ENCODE measurements around the gene SPTBN1. TPM values are rescaled to one million over a fixed set of nuclear protein-coding genes. Genes with fewer than 3 reads are reported as not detected.

The SPTBN1 gene
- total and polyA plus RNA-seq, 2 experiments from 2014 or later, result 57.7 to 187 TPM

- H3K79me2 ChIP-seq (ENCODE audit: insufficient read depth), result peaks cover 62% of the 10 kb centered on the region
- peaks cover 49% of the 10 kb centered on the region for H3K4me1 ChIP-seq (ENCODE audit: insufficient read depth)
- H2AFZ ChIP-seq, result no peak overlapping the region
- H3K9ac ChIP-seq, result no peak overlapping the region
- no peaks in the 10 kb centered on the region for H3K9me2 ChIP-seq (ENCODE audit: insufficient read depth)
- no peak overlapping the region for H3K4me3 ChIP-seq
- no peaks in the 10 kb centered on the region for H4K20me1 ChIP-seq (ENCODE audit: insufficient read depth)
- 86 to 88% methylated on average over 9 of the region's 9 CpGs for WGBS, 2 experiments (ENCODE audit: low coverage in 1 of 2, low lambda C conversion rate in 2 of 2, missing lambda C conversion rate in 2 of 2)
- no peak overlapping the region for H3K4me2 ChIP-seq (ENCODE audit: unreplicated experiment)
- no peak overlapping the region for H3K27ac ChIP-seq
- TF ChIP-seq EZH2phosphoT487 (IDR thresholded peaks at IDR 0.05; ENCODE audit: insufficient read depth, low read depth) (no peak), EZH2 (IDR thresholded peaks at IDR 0.05; ENCODE audit: insufficient read depth, poor library complexity, severe bottlenecking) (no peak)
- DNase-seq, result peak; percentile 36
- no peaks in the 10 kb centered on the region for H3K36me3 ChIP-seq (ENCODE audit: low read depth)
- in situ Hi-C loops (cut with MboI), result no loop called here
- no peaks in the 10 kb centered on the region for H3K9me3 ChIP-seq (ENCODE audit: low read depth)
- H3F3A ChIP-seq (ENCODE audit: insufficient read depth), result peaks cover 50% of the 10 kb centered on the region
- H3K27me3 ChIP-seq (replicated peaks; ENCODE audit: insufficient read depth), result no peaks in the 10 kb centered on the region
Observed at GRCh38 chr2:54575379-54575888, 119.3 kb downstream of the SPTBN1 start.

GRCh38 chr2:54577035-54577434, 120.9 kb downstream of the SPTBN1 start:
- H3K79me2 ChIP-seq (ENCODE audit: insufficient read depth), result peaks cover 70% of the 10 kb centered on the region
- peaks cover 36% of the 10 kb centered on the region for H3F3A ChIP-seq (ENCODE audit: insufficient read depth)
- TF ChIP-seq EZH2 (IDR thresholded peaks at IDR 0.05; ENCODE audit: insufficient read depth, poor library complexity, severe bottlenecking) (no peak), EZH2phosphoT487 (IDR thresholded peaks at IDR 0.05; ENCODE audit: insufficient read depth, low read depth) (no peak)
- in situ Hi-C loops (cut with MboI), result no loop called here
- no peaks in the 10 kb centered on the region for H3K9me3 ChIP-seq (ENCODE audit: low read depth)
- no peak overlapping the region for H3K27ac ChIP-seq
- H3K4me2 ChIP-seq (ENCODE audit: unreplicated experiment), result no peak overlapping the region
- H3K9ac ChIP-seq, result no peak overlapping the region
- H3K4me1 ChIP-seq (ENCODE audit: insufficient read depth), result peaks cover 35% of the 10 kb centered on the region
- no peak for DNase-seq
- no peak overlapping the region for H3K4me3 ChIP-seq
- H2AFZ ChIP-seq, result no peak overlapping the region
- no peaks in the 10 kb centered on the region for H4K20me1 ChIP-seq (ENCODE audit: insufficient read depth)
- no peaks in the 10 kb centered on the region for H3K27me3 ChIP-seq (replicated peaks; ENCODE audit: insufficient read depth)
- WGBS, 2 experiments (ENCODE audit: low coverage in 1 of 2, low lambda C conversion rate in 2 of 2, missing lambda C conversion rate in 2 of 2), result 77 to 89% methylated on average over 3 of the region's 3 CpGs
- H3K36me3 ChIP-seq (ENCODE audit: low read depth), result no peaks in the 10 kb centered on the region
- H3K9me2 ChIP-seq (ENCODE audit: insufficient read depth), result no peaks in the 10 kb centered on the region

GRCh38 chr2:54577944-54578647, 122.0 kb downstream of the SPTBN1 start:
- Histone ChIP-seq H4K20me1 (ENCODE audit: insufficient read depth) (0 out of 2 replicates have a peak, but pooled peaks cover 3% of the 10 kb centered on the region), H3K4me3 (no peak overlapping the region), H3K27ac (no peak overlapping the region), H3K9me2 (ENCODE audit: insufficient read depth) (no peaks in the 10 kb centered on the region), H3K4me2 (ENCODE audit: unreplicated experiment) (no peak overlapping the region), H3K4me1 (ENCODE audit: insufficient read depth) (peaks cover 24% of the 10 kb centered on the region), H3F3A (ENCODE audit: insufficient read depth) (peaks cover 25% of the 10 kb centered on the region), H3K9me3 (ENCODE audit: low read depth) (no peaks in the 10 kb centered on the region), H3K79me2 (ENCODE audit: insufficient read depth) (peaks cover 81% of the 10 kb centered on the region), H3K36me3 (ENCODE audit: low read depth) (no peaks in the 10 kb centered on the region), H3K9ac (no peak overlapping the region), H2AFZ (no peak overlapping the region), H3K27me3 (replicated peaks; ENCODE audit: insufficient read depth) (no peaks in the 10 kb centered on the region)
- no peak for DNase-seq
- TF ChIP-seq EZH2 (IDR thresholded peaks at IDR 0.05; ENCODE audit: insufficient read depth, poor library complexity, severe bottlenecking) (no peak), EZH2phosphoT487 (IDR thresholded peaks at IDR 0.05; ENCODE audit: insufficient read depth, low read depth) (no peak)
- 21 to 25% methylated on average over 6 of the region's 6 CpGs for WGBS, 2 experiments (ENCODE audit: low coverage in 1 of 2, low lambda C conversion rate in 2 of 2, missing lambda C conversion rate in 2 of 2)
- in situ Hi-C loops (cut with MboI), result no loop called here

GRCh38 chr2:54578648-54579045, 122.5 kb downstream of the SPTBN1 start:
- no peaks in the 10 kb centered on the region for H3K27me3 ChIP-seq (replicated peaks; ENCODE audit: insufficient read depth)
- H2AFZ ChIP-seq, result no peak overlapping the region
- peaks cover 86% of the 10 kb centered on the region for H3K79me2 ChIP-seq (ENCODE audit: insufficient read depth)
- no peaks in the 10 kb centered on the region for H3K9me2 ChIP-seq (ENCODE audit: insufficient read depth)
- H3K4me3 ChIP-seq, result no peak overlapping the region
- H3F3A ChIP-seq (ENCODE audit: insufficient read depth), result peaks cover 20% of the 10 kb centered on the region
- in situ Hi-C loops (cut with MboI), result no loop called here
- TF ChIP-seq EZH2phosphoT487 (IDR thresholded peaks at IDR 0.05; ENCODE audit: insufficient read depth, low read depth), result no peak
- TF ChIP-seq EZH2 (IDR thresholded peaks at IDR 0.05; ENCODE audit: insufficient read depth, poor library complexity, severe bottlenecking), result no peak
- no peak for DNase-seq
- no peaks in the 10 kb centered on the region for H3K36me3 ChIP-seq (ENCODE audit: low read depth)
- H3K9ac ChIP-seq, result no peak overlapping the region
- no peaks in the 10 kb centered on the region for H3K9me3 ChIP-seq (ENCODE audit: low read depth)
- no peak overlapping the region for H3K27ac ChIP-seq
- H4K20me1 ChIP-seq (ENCODE audit: insufficient read depth), result 0 out of 2 replicates have a peak, but pooled peaks cover 3% of the 10 kb centered on the region
- H3K4me2 ChIP-seq (ENCODE audit: unreplicated experiment), result no peak overlapping the region
- peaks cover 19% of the 10 kb centered on the region for H3K4me1 ChIP-seq (ENCODE audit: insufficient read depth)

Measured in GM23248 (cell line).